ENCODE results near the gene STAG2.

DNA sequence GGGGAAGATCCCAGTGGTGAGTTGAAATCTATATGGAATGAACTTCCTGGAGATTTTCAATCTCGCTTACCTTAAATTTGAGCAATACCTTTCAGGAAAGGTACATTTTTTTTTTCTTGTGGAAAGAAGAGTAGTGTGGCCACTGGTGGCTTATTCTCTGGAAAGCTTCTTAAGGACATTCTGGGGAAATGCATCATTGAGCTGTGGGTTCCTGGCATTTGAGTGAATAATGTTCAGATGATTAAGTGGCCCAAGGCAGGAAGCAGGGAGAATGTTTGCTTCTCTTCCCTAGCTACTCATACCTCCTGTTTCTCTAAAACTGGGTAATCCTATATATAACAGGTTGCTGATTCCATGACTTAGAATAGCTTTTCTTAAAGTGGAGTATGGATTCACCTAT is 31.8 kb downstream of the STAG2 start:
- no peak for TF ChIP-seq EZH2 (IDR thresholded peaks at IDR 0.05; ENCODE audit: borderline replicate concordance)
- TF ChIP-seq, protein P1, sequence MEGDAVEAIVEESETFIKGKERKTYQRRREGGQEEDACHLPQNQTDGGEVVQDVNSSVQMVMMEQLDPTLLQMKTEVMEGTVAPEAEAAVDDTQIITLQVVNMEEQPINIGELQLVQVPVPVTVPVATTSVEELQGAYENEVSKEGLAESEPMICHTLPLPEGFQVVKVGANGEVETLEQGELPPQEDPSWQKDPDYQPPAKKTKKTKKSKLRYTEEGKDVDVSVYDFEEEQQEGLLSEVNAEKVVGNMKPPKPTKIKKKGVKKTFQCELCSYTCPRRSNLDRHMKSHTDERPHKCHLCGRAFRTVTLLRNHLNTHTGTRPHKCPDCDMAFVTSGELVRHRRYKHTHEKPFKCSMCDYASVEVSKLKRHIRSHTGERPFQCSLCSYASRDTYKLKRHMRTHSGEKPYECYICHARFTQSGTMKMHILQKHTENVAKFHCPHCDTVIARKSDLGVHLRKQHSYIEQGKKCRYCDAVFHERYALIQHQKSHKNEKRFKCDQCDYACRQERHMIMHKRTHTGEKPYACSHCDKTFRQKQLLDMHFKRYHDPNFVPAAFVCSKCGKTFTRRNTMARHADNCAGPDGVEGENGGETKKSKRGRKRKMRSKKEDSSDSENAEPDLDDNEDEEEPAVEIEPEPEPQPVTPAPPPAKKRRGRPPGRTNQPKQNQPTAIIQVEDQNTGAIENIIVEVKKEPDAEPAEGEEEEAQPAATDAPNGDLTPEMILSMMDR (IDR thresholded peaks at IDR 0.05; ENCODE audit: poor library complexity): no peak
